Measurements from ENCODE around the gene GSG1.

DNA sequence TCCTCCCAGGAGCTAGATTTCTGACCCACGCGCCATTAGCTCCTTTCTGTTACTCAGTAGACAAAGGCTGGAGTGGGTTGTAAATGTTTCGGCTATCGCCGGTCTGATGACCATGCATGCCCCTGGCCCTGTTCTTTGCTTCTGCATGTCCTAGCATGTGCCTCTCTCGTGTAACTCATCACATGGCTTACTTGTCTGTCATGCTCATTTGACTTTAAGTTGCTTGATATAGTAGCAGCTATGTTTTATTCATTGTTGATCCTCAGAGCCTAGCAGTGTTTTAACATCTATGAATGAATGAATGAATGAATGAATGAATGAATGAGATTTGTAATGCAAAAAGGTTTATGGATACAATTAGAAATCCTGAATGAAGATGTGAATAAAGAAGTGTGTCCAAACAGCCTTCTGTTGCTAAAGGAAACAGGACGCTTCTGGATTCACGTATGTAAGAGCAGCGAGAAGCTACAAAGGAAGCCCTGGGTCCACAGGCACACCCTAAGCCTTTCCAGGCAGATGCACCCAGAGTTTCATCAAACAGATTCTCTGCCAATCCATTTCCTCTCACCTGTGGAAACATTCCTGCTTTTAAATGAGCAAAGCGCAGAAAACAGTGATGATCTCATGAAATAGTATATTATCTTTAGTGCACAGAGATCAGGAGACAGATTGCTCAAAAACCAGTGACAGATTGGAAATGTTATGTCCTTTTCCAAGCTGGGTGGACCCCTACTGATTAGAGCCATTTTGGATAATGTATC, 3.4 kb downstream of the GSG1 start:
- TF ChIP-seq EP300 (IDR thresholded peaks at IDR 0.05; ENCODE audit: borderline replicate concordance) = no peak
- TF ChIP-seq TAF1 (IDR thresholded peaks at IDR 0.05; ENCODE audit: low read depth) = no peak
- TF ChIP-seq, protein P1, sequence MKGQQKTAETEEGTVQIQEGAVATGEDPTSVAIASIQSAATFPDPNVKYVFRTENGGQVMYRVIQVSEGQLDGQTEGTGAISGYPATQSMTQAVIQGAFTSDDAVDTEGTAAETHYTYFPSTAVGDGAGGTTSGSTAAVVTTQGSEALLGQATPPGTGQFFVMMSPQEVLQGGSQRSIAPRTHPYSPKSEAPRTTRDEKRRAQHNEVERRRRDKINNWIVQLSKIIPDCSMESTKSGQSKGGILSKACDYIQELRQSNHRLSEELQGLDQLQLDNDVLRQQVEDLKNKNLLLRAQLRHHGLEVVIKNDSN (IDR thresholded peaks at IDR 0.05) = no peak
- no peak for TF ChIP-seq RAD21 (IDR thresholded peaks at IDR 0.05; ENCODE audit: low read depth)
- TF ChIP-seq, protein P2, sequence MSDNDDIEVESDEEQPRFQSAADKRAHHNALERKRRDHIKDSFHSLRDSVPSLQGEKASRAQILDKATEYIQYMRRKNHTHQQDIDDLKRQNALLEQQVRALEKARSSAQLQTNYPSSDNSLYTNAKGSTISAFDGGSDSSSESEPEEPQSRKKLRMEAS (IDR thresholded peaks at IDR 0.05) = no peak
- TF ChIP-seq ZBTB7A (IDR thresholded peaks at IDR 0.05; ENCODE audit: low read depth) = no peak
- TF ChIP-seq CEBPB (IDR thresholded peaks at IDR 0.05) = no peak
- no peak for TF ChIP-seq CREB1 (IDR thresholded peaks at IDR 0.05; ENCODE audit: low read depth)
- TF ChIP-seq YY1 (IDR thresholded peaks at IDR 0.05; ENCODE audit: low read depth) = no peak
- TF ChIP-seq EGR1 (IDR thresholded peaks at IDR 0.05) = no peak
- TF ChIP-seq TCF12 (IDR thresholded peaks at IDR 0.05; ENCODE audit: low read depth) = no peak
- no peak for TF ChIP-seq NFIC (IDR thresholded peaks at IDR 0.05)
- TF ChIP-seq, protein P3, sequence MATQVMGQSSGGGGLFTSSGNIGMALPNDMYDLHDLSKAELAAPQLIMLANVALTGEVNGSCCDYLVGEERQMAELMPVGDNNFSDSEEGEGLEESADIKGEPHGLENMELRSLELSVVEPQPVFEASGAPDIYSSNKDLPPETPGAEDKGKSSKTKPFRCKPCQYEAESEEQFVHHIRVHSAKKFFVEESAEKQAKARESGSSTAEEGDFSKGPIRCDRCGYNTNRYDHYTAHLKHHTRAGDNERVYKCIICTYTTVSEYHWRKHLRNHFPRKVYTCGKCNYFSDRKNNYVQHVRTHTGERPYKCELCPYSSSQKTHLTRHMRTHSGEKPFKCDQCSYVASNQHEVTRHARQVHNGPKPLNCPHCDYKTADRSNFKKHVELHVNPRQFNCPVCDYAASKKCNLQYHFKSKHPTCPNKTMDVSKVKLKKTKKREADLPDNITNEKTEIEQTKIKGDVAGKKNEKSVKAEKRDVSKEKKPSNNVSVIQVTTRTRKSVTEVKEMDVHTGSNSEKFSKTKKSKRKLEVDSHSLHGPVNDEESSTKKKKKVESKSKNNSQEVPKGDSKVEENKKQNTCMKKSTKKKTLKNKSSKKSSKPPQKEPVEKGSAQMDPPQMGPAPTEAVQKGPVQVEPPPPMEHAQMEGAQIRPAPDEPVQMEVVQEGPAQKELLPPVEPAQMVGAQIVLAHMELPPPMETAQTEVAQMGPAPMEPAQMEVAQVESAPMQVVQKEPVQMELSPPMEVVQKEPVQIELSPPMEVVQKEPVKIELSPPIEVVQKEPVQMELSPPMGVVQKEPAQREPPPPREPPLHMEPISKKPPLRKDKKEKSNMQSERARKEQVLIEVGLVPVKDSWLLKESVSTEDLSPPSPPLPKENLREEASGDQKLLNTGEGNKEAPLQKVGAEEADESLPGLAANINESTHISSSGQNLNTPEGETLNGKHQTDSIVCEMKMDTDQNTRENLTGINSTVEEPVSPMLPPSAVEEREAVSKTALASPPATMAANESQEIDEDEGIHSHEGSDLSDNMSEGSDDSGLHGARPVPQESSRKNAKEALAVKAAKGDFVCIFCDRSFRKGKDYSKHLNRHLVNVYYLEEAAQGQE (IDR thresholded peaks at IDR 0.05; ENCODE audit: low read depth) = no peak
- no peak for TF ChIP-seq FOXM1 (IDR thresholded peaks at IDR 0.05; ENCODE audit: borderline replicate concordance, low read depth)
